ENCODE data around the gene C9orf78.

C9orf78 gene

GRCh38 chr9:129867136-129868022, 32.3 kb upstream of the C9orf78 start:
- DNase-seq = no peak

GRCh38 chr9:129866394-129867135, 31.5 kb upstream of the C9orf78 start:
- DNase-seq = no peak

DNA sequence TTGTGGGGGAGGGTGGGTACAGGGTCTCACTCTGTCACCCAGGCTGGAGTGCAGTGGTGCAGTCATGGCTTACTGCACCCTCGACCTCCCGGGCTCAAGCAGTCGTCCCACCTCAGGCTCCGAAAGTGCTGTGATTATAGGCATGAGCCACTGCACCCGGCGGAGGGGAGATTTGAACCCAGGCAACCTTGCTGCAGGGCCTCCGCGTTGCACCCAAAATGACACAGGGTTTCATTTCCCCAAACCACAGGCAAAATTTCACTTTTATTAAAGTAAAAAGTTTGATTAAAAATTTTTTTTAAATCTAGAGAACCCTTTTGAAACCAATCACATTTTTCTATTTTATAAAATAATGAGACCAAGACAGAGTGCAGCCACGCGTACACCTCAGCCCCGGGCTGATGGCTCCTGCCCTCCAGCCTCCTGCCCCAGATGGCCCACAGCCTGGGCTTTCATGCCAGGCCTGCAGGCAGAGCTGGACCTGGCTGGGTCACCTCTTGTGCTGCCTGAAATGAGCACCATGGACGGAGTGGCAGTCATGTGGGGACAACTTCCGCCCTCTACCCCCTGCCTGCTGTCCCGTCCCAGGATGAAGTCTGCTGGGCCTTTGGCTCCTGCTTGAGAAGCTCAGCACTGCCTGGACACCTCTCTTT, 30.7 kb upstream of the C9orf78 start:
- DNase-seq = no peak

- DNase-seq = no peak
These were observed 30.0 kb upstream of the C9orf78 start for GRCh38 chr9:129864991-129865647.

DNA sequence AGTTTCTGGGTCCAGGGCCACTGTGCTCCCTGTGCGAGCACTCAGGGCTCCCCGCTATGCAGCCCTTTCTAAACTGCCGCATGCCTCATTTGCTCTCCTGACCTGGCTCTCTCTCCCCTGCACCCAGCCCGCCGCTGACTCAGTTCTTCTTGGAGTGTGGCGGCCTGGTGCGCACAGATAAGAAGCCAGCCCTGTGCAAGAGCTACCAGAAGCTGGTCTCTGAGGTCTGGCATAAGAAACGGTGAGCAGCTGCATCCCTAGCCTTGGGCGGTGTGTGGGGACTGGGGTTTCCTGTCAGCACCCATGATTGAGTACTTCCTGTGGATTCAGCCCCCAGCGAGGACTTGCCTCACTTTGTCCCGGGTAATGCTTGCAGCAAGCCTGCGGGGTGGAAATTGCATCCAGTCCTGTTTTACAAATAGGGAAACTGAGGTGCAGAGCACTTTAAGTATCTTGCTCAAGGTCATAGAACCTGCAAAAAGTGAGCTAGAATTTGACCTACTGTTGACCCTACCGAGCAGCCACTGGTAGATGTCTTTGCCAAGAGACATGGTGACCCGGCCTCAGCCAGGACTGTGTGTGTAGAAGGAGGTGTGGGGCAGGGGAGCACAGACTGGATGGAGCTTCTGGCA, 28.1 kb upstream of the C9orf78 start:
- no peak for DNase-seq

GRCh38 chr9:129861447-129861827, 26.4 kb upstream of the C9orf78 start:
- DNase-seq = no peak

DNA sequence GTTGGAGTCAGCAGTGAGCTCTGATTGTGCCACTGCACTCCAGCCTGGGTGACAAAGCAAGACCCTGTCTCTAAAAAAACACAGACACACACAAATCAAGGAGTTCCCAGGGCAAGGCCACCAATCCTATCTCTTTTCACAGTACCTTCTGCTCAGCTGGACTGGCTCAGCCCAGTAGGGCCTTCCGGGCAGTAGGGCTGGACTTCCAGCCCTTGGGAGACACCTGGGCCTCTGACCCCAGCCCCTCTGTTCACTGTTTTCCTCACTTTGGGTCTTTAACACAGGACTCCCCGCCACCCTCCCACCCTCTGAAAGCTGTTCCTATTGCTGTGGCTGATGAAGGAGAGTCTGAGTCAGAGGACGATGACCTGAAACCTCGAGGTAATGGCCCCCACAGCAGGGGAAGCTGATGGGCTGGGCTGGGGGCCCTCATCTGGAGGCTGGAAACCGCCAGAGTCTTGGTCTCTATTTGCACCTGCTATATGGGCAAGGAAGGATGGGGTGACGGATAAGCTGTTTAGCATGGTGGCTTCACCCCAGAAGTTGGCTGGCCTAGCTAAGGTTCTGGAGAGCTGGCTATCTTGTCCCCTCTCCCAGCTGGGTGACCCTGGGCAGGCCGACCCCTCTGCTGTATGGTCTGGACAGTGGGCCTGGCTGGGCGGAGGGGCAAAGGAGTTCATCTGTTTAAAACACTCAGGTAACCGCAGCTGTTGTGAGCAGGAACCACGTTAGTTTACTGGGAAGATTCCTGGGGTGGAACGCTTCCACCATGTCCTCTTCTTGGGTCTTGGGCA, 25.8 kb upstream of the C9orf78 start:
- no peak for DNase-seq

DNA sequence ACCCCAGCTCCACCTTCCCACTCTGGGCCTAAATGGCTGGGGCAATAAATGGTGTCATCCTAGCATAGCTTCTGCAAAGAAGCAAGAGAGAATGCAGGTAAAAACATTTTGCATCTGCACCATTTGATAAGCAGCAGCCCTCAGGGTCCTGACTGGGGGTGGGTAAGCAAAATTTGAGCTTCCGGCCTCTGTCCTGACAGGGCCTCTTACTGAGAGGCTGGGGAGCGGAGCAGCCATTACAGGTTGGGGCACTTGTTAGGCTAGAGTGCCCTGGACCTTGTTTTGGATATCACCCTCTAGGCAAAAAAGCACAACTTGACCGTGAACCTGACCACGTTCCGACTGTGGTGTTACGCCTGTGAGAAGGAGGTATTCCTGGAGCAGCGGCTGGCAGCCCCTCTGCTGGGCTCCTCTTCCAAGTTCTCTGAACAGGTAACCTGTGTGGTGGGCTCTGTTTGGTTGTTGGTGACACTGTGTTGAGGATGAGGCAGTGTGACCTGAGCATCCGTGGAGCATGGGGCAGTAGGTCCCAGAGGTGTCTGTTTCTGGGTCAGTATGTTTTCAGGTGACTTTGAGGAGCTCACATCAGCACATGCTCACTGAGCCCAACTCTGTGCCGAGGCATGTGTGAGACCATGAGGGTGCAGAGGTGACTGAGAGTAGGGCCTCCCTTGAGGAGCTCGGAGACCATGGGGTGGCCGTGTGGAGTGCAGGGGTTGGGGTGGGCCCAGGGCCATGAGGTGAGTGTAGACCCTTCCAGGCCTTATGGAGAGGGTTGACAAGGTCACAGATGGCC, 23.3 kb upstream of the C9orf78 start:
- DNase-seq = no peak

DNA sequence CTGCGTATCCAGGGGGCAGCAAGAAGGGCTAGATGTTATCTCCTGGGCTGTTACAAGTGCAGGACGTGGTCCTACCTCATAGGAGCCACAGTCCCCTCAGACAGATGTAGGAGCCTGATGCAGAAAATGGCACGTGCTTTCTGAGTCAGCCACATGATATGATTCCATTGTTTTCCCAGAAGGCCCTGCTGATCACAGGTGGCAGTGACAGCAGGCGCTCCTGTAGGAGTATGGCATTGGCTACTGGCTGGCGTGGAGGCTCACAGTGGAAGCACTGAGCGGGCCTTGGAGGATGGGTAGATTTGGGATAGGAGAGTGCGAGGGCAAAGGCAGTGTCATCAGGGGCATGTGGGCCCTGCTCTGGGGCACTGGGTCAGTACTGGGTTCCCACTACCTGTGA, 22.1 kb upstream of the C9orf78 start:
- no peak for DNase-seq

- DNase-seq = no peak
These were observed 19.6 kb upstream of the C9orf78 start for GRCh38 chr9:129854588-129855110.

GRCh38 chr9:129853614-129854013, 18.5 kb upstream of the C9orf78 start:
- DNase-seq = peak; percentile 22

GRCh38 chr9:129852579-129852978, 17.5 kb upstream of the C9orf78 start:
- no peak for DNase-seq

DNA sequence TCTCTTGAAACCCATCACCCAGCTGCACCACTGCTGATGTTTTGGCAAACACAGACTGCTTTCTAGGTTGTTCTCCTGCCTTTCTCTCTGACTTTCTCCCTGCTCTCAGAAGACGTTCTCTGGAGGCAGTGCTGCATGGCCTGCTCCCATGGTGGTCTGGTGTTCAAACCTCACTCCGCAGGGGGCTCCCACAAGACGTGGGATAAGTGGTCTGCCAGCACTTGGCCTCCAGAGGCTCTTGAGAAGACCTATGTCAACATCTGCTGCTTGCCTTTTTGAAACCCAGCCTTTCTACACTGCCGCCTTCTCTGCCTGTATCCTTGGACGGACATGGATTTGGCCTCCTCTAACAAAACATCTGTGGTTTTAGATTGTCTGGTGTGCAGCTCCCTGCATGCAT, 16.7 kb upstream of the C9orf78 start:
- DNase-seq = no peak

DNA sequence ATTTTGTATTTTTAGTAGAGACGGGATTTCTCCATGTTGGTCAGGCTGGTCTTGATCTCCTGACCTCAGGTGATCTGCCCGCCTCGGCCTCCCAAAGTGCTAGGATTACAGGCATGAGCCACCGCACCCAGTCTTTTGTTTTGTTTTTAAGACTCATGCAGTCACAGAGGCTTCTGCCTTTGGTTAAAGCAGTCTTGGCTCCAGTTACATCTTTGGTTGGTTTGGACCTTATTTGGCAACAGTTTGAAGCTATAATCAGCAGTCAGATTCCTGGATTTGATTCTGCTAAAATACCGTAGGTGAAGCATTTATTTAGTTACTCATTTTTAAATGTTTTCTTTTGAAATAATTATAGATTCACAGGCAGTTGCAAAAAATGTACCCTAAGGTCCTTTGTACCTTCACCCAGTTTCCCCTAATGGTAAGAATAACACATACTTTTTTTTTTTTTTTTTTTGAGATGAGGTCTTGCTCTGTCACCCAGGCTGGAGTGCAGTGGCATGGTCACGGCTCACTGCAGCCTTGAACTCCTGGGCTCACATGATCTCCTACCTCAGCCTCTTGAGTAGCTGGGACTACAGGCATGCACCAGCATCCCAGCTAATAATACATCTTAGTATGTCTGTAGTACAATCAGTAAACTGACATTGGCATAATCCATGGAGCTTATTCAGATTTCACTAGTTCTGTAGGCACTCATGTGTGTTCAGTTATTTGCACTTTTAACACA, 15.9 kb upstream of the C9orf78 start:
- DNase-seq = no peak

DNA sequence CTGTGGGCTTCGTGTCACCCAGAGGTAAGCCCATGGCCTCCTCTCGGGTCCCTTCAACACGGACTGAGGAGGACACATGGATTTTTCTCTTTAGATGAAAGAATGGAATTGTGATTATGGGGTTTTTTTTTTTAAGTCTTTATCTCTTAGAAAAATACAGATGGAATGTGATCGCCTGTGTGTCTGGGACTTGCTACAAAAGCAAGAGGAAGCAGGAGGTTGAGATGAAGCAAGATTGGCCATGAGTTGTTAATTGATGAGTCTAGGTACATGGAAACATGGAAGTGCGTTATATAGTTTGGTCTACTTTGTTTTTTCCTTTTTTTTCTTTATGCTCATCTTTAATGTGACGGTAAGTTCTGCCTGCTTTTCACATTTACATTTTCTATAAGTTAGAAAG, 14.8 kb upstream of the C9orf78 start:
- no peak for DNase-seq

DNA sequence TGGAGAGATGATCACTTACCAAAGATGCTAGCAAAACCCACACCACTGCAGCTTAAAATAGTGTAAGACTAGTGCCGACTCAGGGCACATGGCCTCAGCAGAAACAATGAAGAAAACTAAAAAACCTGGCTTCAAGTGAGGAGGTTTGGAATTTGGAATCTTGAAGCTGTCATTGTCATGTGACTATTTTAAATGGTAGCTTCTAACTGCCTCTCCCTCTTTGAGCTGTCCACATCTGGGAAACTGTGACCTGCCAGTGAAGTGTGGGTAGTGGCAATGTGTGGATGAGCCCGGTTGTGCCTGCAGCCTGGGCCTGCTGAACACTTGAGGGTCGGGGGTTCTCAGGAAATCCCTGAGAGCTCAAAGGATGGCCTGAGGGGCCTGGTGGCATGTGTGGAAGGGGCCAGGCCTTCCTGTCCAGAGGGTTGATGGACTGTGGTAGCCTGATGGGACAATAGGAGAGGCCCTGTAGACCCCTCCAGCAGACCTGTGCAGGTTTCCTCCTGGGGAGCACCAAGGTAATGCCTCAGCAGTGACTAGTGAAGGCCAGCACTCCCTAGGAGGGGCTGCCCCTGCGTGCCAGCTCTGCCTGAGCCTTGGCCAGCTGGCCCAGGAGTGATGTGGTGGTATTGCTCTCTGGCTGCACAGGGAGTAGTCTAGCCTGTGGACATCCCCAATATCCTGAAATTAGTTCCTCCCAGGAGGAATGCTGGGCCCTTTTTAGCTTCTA, 13.8 kb upstream of the C9orf78 start:
- no peak for DNase-seq

GRCh38 chr9:129845373-129845772, 10.3 kb upstream of the C9orf78 start:
- DNase-seq = no peak

DNA sequence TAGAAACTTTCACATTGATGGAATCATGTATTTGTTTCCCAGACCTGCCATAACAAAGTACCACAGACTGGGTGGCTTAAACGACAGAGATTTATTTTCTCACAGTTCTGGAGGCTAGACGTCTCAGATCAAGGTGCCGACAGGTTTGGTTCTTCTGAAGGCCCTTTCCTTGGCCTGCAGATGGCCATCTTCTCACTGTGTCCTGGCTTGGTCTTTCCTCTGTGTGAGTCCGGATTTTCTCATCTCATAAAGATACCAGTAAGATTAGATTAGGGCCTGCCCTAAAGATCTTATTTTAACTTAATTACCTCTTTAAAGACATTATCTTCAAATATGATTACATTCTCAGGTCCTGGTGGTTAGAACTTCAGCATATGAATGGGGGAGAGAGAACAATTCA, 6.0 kb upstream of the C9orf78 start:
- no peak for DNase-seq

GRCh38 chr9:129840034-129840433, 5.0 kb upstream of the C9orf78 start:
- peak; percentile 42 for DNase-seq
